Adipose tissue (tissue), 3 donors: ENCODE measurements around the gene MFSD12. TPM values are rescaled to one million over a fixed set of nuclear protein-coding genes. Genes with fewer than 3 reads are reported as not detected.
"Not testable (repeated sequence)": the region's sequence is repeated elsewhere in the genome, so short reads cannot be mapped to it uniquely, and the experiment has no call there.

Experiments used
- H3K27ac ChIP-seq: one replicate; pipeline ENCODE4 v1.5.1; 2013; ENCODE audit warnings: low read depth, low read length
- WGBS, 3 donors: extraction: QIAGEN DNeasy Blood & Tissue Kit; methylation state at CpG; one replicate each; pipeline ENCODE4 v1.1.7; 2013; 5-methylcytosine and 5-hydroxymethylcytosine counted together
- polyA plus RNA-seq, 3 donors: library from polyadenylated mRNA; stranded (reverse); fragments of 200-250 nt; gene quantifications; one replicate each; pipeline ENCODE4 v1.2.3, GENCODE V29; 2013
- donor health status: healthy with polysubstance abuse.
- donor health status: Bipolar disorder and iron deficiency.
- donor health status: healthy.

The MFSD12 gene
- polyA plus RNA-seq, 3 donors: 26.3 to 32.9 (median 31.8) TPM

DNA sequence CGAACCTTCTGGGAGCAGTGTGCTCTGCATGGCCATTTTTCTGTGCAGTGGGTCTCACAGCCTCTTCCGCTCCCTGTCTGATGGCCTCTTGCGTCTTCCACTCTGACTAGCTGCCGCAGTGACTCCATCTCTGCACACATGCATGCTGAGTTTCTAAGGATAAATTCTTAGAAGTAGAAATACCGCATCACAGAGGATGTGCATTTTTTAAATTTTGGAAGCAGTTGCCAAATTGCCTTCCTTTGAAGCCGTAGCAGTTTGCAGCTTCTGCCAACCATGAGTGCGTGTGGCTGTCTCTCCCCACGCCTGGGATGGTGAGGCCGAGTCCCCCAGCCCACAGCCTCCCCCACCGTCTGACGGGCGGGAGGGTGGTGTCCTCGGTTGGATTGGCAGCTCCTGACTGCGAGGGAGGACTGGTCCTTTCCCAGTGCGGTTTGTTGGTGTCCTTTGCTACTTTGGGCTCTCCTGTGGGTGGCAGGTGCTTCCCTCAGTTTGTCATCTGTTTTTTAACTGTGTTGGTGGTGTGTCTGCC lies 41.4 kb downstream of the MFSD12 start:
- no peak overlapping the region for H3K27ac ChIP-seq
- WGBS, 3 donors: 64 to 83% (median 68%) methylated on average over 15 of the region's 15 CpGs

DNA sequence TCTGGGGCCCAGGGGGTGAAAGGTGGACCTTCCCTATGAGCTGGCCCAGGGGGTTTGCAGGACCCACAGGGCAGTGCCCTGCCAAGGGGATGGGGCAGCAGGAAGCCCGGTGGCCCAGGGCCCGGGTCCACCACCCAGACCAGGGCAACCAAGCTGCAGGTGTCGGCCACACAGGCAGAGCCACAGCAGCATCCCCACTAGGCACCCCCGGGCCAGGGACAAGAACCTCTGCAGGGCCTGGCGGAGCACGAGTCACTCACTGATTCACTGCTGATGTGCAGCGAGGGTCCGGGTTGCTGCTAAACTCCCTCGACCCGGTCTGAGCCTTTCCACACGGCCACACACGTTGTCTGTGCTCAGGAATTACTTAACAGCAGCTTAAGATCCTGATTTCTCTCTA lies 42.5 kb downstream of the MFSD12 start:
- 86 to 93% (median 92%) methylated on average over 11 to 12 of the region's 12 CpGs for WGBS, 3 donors
- H3K27ac ChIP-seq: no peak overlapping the region

DNA sequence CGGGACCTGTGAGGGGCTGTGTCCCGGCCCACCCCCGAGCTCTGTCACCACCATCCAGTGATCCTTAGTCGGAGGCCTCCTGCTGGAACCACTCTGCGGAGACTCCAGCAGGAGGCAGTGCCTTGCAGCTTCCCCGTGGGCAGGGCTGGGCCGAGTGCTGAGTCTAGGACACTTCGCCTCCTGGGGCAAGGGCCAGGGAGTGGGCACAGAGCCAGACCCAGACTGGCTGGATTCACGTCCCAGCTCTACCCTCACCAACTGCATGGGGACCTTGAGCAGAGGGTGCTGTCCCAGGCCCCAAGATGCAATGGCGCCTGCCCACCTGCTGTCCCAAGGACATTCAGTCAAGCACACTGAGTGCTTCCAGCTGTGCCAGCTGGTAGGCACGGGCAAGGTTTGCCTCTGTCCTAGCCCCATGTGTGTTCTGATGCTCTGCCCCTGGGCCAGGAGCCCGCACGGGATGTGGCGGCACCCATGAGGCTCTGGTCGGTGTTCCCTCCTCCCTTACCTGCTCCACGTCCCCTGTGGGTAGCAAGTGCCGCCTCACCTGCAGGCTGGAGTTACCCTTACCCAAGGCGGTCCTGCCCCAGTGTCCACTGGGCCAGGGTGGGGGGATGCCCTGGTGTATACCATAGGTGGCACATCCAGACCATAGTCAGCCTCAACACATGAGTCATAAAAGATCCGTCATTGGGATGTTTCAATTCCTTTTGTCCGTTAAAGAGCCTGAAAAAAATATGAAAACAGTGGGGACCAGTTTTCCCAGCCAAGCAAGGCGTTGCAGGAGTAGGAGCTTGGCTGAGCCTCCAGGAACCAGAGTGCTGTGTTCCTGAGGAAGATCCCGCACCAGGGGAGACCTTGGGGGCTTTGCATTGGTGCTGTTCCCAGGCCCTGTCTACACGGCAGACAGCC lies 43.9 kb downstream of the MFSD12 start:
- WGBS, 3 donors: 73 to 88% (median 85%) methylated on average over 22 to 23 of the region's 23 CpGs
- H3K27ac ChIP-seq: no peak overlapping the region

DNA sequence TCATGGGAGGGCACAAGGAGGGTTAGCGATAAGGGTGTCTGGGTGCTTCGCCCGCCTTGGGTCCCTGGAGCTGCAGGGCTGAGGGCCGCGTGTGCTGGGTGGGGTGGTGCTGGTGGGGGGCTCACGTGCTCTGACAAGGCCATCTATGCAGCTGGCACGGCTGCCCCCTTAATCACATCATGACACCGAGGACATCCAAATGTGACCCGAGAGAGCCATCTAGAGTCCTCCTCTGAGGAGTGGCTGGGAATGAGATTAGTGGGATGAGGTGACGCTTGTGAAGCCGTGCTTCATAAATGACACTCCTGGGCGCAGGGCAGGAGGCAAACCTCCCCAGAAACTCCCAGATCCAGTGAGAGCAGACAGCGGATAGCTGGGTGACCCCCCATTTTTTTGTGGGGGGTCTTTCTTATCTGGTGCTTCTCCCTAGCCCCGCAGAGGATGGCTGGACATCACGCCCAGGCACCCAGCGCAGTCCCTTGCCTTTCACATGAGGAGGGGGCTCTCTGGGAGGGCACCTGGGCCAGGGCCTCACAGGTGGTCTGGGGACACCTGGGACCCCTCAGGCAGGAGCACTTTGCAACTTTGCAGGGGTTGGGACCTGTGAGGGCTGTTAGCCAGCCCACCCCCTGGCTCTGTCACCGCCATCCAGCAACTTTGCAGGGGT lies 44.7 kb downstream of the MFSD12 start:
- no peak overlapping the region for H3K27ac ChIP-seq
- WGBS, 3 donors: 84 to 95% (median 91%) methylated on average over 17 of the region's 17 CpGs

DNA sequence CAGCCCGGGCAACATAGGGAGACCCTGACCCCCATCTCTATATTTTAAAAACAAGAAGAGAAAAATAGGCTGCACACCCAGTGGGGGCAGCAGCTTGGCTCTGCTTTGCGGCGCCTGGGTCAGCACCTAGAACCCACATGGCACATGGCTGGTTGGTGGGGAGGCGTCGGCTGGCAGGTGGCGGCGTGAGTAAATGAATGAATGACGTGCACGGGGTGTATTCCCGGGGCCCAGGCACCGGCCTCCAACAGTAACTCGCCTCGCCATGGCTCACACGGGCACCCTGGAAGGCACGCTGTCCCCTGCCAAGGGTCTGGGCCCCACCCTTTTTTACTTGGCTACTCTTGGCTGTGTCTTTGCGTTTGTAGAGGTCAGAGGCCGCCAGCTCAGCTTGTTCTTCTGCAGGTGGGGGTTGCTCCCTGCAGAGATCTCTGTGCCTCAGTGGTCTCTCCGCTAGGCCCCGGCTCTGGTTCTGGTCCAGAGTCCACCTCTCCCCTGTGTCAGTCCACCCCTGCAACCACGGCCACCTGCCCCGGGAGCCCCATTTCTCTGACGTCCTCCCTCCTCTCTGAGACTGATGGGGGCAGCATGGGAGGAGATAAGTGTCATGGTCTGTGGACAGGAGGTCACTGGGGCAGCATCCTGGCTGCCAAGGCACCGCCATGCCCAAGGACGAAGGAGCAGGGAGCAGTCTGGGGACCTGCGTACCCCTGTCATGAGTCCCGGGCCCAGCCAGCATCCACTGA lies 45.7 kb downstream of the MFSD12 start:
- no peak overlapping the region for H3K27ac ChIP-seq
- WGBS, 3 donors: 82 to 88% (median 82%) methylated on average over 26 of the region's 26 CpGs

DNA sequence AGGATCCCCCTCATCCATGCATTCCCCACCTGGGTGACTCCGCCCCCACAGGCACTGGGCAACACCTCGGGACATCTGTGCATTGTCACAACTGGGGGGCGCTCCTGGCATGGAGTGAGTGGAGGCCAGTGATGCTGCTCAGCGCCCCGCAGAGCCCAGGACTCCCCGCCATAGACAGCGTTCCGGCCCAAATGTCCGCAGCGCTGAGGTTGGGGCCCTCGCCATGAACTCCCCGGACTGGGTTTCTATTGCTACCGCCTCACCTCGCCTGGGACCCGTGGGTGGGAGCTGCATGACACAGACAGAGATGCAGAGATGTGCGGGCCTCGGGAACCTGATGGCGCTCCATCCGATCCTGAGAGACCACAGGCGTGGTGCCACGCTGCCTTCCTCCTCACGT lies 46.7 kb downstream of the MFSD12 start:
- no peak overlapping the region for H3K27ac ChIP-seq
- 87 to 90% (median 89%) methylated on average over 22 of the region's 22 CpGs for WGBS, 3 donors

DNA sequence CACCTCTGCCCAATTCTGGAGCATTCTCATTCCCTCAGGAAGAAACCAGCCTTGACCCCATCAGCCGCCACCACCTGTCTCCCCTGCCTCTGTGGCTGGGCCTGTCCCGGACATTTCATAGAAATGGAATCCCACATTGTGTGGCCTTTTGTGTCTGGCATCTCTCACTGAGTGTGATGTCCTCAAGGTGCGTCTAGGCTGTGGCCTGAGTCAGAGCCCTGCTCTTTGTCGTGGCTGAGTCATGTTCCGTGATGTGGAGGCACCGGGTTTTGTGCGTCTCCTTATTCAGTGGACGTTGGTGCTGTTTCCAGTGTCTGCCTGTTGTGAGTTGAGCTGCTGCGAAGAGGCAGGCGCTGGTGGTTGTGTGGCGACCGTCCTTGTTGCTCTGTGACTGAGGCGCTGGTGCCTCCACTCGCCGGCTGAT lies 47.8 kb downstream of the MFSD12 start:
- 89 to 92% (median 90%) methylated on average over 14 to 15 of the region's 15 CpGs for WGBS, 3 donors
- H3K27ac ChIP-seq: no peak overlapping the region

DNA sequence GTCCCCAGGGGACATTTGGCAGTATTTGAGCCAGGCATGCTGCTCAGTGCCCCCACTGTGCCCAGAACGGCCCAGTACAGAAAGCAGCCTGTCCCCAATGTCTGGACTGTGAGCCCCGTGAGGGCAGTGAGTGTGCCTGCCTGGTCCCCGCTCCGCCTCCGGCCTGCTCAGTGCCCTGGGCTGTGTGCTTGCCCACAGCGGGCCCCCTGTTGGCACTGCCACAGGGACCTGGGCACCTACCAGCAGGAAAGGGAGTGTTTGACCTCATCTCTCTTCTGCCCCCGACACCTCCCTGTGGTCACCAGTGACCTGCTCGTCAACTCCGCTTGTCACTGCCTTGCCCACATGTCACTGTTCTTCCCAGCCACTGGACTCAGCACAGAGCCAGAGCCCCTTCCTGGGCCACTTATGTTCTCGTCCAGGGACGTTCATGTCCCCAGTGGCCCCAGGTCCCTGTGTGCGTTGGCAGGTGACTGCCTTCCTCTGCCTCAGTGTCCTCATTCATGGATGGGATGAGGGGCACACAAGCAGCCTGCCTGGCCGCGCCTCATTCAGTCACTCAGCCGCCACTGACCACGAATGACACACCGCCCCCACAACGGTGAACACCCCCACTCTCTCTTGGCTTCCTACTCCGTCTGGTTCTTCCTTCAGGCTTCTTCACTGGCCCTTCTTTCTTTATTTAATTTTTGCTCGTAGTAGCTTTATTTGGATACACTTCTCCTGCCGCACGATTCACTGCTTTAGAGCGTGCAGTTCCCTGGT lies 48.4 kb downstream of the MFSD12 start:
- H3K27ac ChIP-seq: no peak overlapping the region
- WGBS, 3 donors: 83 to 91% (median 84%) methylated on average over 23 of the region's 23 CpGs

DNA sequence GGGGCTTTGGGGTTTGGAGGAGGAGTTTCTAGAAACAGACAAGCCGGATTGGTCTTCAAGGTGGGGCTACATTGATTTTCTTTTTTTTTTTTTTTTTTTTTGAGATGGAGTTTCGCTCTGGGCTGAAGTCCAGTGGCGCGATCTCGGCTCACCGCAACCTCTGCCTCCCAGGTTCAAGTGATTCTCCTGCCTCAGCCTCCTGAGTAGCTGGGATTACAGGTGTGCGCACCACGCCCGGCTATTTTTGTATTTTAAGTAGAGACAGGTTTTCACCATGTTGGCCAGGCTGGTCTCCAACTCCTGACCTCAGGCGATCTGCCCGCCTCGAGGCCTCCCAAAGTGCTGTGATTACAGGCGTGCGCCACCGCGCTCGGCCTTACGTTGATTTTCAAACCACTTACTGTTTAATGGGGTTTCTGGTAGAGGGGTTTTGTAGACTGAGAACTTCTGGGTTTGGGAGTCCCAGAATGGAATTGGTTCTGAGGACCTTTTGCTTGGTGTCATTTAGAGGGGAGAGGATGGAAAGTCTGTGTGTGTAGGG lies 49.2 kb downstream of the MFSD12 start:
- H3K27ac ChIP-seq: not testable (repeated sequence)
- WGBS, 3 donors: 87 to 95% (median 92%) methylated on average over 17 to 18 of the region's 18 CpGs

DNA sequence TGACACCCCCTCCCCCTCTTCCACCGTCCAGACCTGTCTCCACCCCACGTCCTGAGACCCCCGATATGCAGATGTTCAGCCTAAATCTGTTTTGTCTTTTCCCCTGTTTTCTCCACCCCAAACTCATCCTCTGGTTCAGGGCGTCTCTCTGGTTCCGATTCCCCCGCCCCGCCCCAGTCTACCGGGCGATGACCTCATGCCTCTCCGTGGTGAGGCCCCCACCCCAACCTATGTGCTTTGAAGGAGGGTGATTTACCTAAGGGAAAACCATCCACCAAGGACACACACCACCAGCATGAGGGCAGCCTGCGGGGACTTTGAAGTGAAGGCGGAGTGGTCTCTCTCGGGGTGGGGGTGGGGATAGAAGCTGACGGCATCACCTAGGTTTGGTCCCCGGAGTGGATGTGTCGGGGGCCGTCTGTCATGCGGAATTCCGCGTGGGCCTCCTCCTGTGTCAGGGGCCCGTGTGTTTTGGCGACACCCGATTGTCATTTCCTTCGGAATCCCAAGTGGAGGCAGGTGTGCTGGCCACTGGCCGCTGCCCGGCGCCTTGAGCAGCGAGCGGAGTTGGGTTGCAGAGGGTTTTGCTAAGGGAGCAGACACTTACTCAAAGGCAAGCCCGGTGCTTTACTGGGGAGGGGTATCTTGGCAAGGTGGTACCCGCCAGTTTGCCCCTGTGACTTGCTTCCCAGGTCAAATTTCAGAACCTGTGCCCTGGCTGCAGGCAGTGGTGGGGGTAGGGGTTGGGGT lies 49.8 kb downstream of the MFSD12 start:
- 17 to 44% (median 42%) methylated on average over 31 of the region's 31 CpGs for WGBS, 3 donors
- H3K27ac ChIP-seq: no peak overlapping the region

DNA sequence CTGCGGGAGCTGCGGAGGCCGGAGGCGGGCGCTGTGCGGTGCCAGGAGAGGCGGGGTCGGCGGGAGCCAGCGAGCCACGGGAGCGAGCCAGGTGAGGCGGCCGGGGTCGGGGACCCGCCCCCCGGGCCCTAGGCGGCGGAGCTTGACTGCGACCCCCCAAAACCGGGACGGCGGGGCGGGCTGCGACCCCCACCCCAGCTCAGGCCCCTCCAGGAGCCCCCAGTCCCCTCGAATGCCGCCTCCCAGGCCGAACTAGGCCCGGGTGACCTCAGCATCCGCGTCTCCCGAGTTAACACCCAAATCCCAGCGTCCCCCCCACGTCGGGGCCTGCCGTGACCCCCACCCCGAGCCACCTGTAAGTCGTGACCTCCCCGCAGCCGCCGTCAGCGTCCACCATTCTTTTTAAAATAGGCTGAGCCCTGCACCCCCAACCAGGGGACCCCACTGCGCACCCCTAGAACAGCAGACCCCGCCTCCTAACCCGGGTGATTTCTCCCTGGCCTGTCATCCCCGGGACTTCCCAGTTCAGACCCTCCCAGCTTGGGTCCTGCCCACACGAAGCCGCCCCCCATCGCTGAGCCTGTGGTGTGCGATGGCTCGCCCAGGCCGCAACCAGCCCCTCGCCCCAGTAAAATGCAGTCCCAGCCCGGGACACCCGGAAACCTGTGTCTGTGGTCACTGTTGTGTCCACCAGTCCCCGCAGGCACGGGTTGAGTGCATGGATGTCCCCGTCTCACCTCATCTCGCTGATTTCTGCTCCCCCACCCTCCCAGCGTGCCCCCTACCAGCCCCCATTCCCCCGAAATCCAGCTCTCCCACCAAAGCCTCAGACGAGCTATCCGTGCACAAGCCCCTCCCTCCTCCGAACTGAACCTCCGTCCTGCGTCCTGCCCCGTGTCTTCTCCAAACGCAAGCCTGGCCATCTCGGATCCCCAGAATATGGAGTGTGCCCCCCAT lies 50.7 kb downstream of the MFSD12 start:
- H3K27ac ChIP-seq: no peak overlapping the region

DNA sequence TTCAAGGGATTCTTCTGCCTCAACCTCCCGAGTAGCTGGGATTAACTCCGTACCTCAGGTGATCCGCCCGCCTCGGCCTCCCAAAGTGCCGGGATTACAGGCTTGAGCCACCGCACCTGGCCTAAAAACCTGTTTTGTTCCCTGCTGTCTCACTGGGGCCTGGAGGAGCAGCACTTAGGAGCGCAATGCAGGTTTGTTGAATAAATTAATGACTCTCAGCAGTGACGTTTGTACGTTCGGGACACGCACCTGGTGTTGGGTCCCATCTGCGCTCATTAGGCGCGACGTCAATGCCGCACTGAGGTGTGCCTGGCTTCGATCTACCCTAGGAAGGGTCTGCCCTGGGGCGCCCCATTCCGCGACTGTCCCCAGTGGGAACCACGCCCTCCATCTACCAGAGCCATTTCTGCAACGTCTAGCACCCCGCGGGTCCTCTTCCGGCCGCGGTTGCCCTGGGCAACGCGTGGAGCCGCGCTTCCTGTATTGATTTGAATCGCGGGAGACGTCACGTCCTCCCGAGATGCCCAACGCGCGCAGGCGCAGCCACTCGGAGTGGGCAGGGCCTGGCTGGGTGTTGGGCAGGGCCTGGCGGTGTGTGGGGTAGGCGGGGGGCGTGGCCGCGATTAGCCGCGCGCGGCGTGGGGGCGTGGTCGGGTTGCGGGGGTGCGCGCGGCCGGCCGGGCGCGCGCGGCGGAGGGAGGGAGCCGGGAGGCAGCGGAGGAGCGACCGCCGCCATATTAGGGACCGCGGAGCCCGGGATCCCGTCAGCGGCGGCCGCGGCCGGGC lies 51.6 kb downstream of the MFSD12 start, which contains the start of gene FZR1:
Gene FZR1 (plus strand): TSS at position 714 of the 786 bp plus-strand sequence. CDS start 16,679 bp downstream, outside the sequence.
- WGBS, 3 donors: 1% methylated on average over 68 to 79 of the region's 79 CpGs
- no peak within 1 kb of the TSS for H3K27ac ChIP-seq

More for the DNA sequence above, 50.7 kb downstream of the MFSD12 start:
- 0 to 1% (median 1%) methylated on average over 50 to 69 of the region's 69 CpGs for WGBS, 3 donors

DNA sequence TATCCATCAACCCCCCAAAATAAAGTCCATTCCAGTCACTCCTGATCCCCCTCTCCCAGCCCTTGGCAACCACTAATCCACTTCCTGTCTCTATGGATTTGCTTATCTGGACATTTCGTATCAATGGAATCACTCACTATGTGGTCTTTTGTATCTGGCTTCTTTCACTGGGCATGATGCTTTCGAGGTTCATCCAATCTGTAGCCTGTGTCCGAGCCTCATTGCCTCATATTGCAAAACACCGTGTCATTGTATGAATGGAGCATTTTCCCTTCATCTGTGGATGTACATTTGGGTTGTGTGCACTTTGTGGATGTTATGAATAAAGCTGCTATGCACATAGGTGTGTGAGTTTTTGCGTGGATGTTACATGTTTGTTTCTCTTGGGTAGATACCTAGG lies 52.7 kb downstream of the MFSD12 start:
- 68 to 80% (median 78%) methylated on average over 5 of the region's 5 CpGs for WGBS, 3 donors
- no peak overlapping the region for H3K27ac ChIP-seq

DNA sequence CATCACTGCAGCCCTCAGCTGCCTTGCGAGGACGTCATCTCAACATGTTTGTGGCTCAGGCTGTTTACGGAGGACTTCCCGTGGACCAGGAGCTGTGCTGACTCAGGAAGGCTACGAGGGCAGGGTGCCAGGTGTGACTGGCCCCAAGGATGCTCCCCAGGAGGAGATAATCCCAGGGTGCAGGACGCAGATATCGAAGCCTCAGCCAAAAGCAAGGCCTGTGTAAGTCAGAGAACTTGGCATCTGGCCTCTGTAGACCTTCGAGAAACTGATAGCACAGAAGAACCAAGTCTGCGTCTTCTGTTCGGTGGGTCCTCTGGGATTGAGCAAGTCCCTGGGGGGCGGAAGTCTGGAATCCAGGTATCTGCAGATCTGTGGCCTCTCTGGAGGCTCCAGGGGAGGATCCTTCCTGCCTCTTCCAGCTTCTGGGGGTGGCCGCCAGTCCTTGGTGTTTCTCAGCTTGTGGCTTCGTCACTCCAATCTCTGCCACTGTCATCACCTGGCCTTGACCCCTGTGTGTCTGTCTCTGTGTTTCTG lies 54.3 kb downstream of the MFSD12 start:
- 76 to 84% (median 83%) methylated on average over 13 of the region's 13 CpGs for WGBS, 3 donors
- H3K27ac ChIP-seq: no peak overlapping the region

DNA sequence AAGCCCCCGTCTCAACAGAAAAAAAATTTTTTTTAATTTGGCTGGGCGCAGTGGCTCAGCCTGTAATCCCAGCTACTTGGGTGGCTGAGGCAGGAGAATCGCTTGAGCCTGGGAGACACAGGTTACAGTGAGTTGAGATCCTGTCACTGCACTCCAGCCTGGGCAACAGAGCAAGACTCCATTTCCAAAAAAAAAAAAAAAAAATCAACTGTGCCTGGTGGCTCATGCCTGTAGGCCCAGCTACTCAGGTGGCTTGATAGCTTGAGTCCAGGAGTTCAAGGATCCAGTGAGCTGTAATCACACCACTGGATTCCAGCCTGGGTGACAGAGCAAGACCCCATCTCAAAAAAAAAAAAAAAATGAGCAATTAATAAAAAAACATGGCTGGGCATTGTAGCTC lies 55.6 kb downstream of the MFSD12 start:
- 81 to 89% (median 87%) methylated on average over 3 of the region's 3 CpGs for WGBS, 3 donors

More for the DNA sequence above, 55.6 kb downstream of the MFSD12 start:
- H3K27ac ChIP-seq: no peak overlapping the region
